ENCODE results near the gene CHST14. TPM values are rescaled to one million over a fixed set of nuclear protein-coding genes. Genes with fewer than 3 reads are reported as not detected.

Gene CHST14
- total RNA-seq, 1 experiment from 2014 or later: 5.8 TPM

- Mint-ChIP-seq H3K27me3 (ENCODE audit: insufficient read depth, unreplicated experiment) (no peaks in the 10 kb centered on the region), H3K9me3 (ENCODE audit: unreplicated experiment) (no peaks in the 10 kb centered on the region), H3K4me1 (ENCODE audit: insufficient read depth, unreplicated experiment) (peaks cover 21% of the 10 kb centered on the region), H3K36me3 (ENCODE audit: insufficient read depth, unreplicated experiment) (no peaks in the 10 kb centered on the region), H3K4me3 (ENCODE audit: unreplicated experiment) (no peak overlapping the region), H3K27ac (ENCODE audit: low read depth, unreplicated experiment) (no peak overlapping the region)
- BruUV-seq (replicated peaks): no TSS peak
- intact Hi-C loops (cut with micrococcal nuclease): no loop called here
- TF ChIP-seq CTCF (IDR thresholded peaks at IDR 0.05; ENCODE audit: unreplicated experiment): no peak
- ChIA-PET POLR2A (interaction anchor here (0.7 kb wide), 1 partner anchor 146 kb away, joined by 3 read pairs; no protein-coding TSS in a partner anchor), CTCF (interaction anchor here (0.6 to 9.9 kb wide), 7 partner anchors 57 to 341 kb away, joined by 3 to 107 read pairs (median 5); no protein-coding TSS in a partner anchor)
- no peak for DNase-seq (ENCODE audit: unreplicated experiment)
Measured at GRCh38 chr15:40425681-40426080, 45.1 kb upstream of the CHST14 start.

- Mint-ChIP-seq H3K27ac (ENCODE audit: low read depth, unreplicated experiment) (no peak overlapping the region), H3K4me1 (ENCODE audit: insufficient read depth, unreplicated experiment) (peaks cover 6% of the 10 kb centered on the region), H3K36me3 (ENCODE audit: insufficient read depth, unreplicated experiment) (no peaks in the 10 kb centered on the region), H3K9me3 (ENCODE audit: unreplicated experiment) (no peaks in the 10 kb centered on the region), H3K27me3 (ENCODE audit: insufficient read depth, unreplicated experiment) (no peaks in the 10 kb centered on the region), H3K4me3 (ENCODE audit: unreplicated experiment) (no peak overlapping the region)
- intact Hi-C loops (cut with micrococcal nuclease): no loop called here
- ChIA-PET POLR2A (no interaction called here), CTCF (interaction anchor here (1.1 kb wide), 2 partner anchors 89 to 153 kb away, joined by 3 read pairs; no protein-coding TSS in a partner anchor)
- DNase-seq (ENCODE audit: unreplicated experiment): no peak
- TF ChIP-seq CTCF (IDR thresholded peaks at IDR 0.05; ENCODE audit: unreplicated experiment): no peak
- no TSS peak for BruUV-seq (replicated peaks)
Measured at GRCh38 chr15:40427188-40427587, 43.6 kb upstream of the CHST14 start.

GRCh38 chr15:40428185-40428584 lies 42.6 kb upstream of the CHST14 start:
- H3K36me3 Mint-ChIP-seq (ENCODE audit: insufficient read depth, unreplicated experiment): no peaks in the 10 kb centered on the region
- H3K27me3 Mint-ChIP-seq (ENCODE audit: insufficient read depth, unreplicated experiment): no peaks in the 10 kb centered on the region
- intact Hi-C loops (cut with micrococcal nuclease): no loop called here
- BruUV-seq (replicated peaks): no TSS peak
- CTCF ChIA-PET: no interaction called here
- no peaks in the 10 kb centered on the region for H3K9me3 Mint-ChIP-seq (ENCODE audit: unreplicated experiment)
- no peak overlapping the region for H3K27ac Mint-ChIP-seq (ENCODE audit: low read depth, unreplicated experiment)
- POLR2A ChIA-PET: no interaction called here
- no peak for DNase-seq (ENCODE audit: unreplicated experiment)
- no peak for TF ChIP-seq CTCF (IDR thresholded peaks at IDR 0.05; ENCODE audit: unreplicated experiment)
- H3K4me1 Mint-ChIP-seq (ENCODE audit: insufficient read depth, unreplicated experiment): peaks cover 6% of the 10 kb centered on the region
- no peak overlapping the region for H3K4me3 Mint-ChIP-seq (ENCODE audit: unreplicated experiment)

GRCh38 chr15:40429068-40429710 lies 41.6 kb upstream of the CHST14 start:
- peaks cover 6% of the 10 kb centered on the region for H3K4me1 Mint-ChIP-seq (ENCODE audit: insufficient read depth, unreplicated experiment)
- DNase-seq (ENCODE audit: unreplicated experiment): no peak
- POLR2A ChIA-PET: no interaction called here
- no peak for TF ChIP-seq CTCF (IDR thresholded peaks at IDR 0.05; ENCODE audit: unreplicated experiment)
- no peaks in the 10 kb centered on the region for H3K36me3 Mint-ChIP-seq (ENCODE audit: insufficient read depth, unreplicated experiment)
- no peaks in the 10 kb centered on the region for H3K9me3 Mint-ChIP-seq (ENCODE audit: unreplicated experiment)
- intact Hi-C loops (cut with micrococcal nuclease): no loop called here
- CTCF ChIA-PET: interaction anchor here (1.5 to 1.8 kb wide), 2 partner anchors 150 to 212 kb away, joined by 5 to 6 read pairs; no protein-coding TSS in a partner anchor
- no peak overlapping the region for H3K4me3 Mint-ChIP-seq (ENCODE audit: unreplicated experiment)
- no peaks in the 10 kb centered on the region for H3K27me3 Mint-ChIP-seq (ENCODE audit: insufficient read depth, unreplicated experiment)
- no peak overlapping the region for H3K27ac Mint-ChIP-seq (ENCODE audit: low read depth, unreplicated experiment)
- BruUV-seq (replicated peaks): no TSS peak

All from MCF 10A (cell line).